Measurements from ENCODE around the gene STK39. TPM values are rescaled to one million over a fixed set of nuclear protein-coding genes. Genes with fewer than 3 reads are reported as not detected.

The STK39 gene
- total and polyA plus RNA-seq, 9 of the 15 experiments (the other 6 are each of a cell fraction or from before 2014, with no cell fraction given): 0.19 to 0.76 (median 0.51) TPM

- no peaks in the 10 kb centered on the region for H4K20me1 ChIP-seq (replicated peaks; ENCODE audit: control insufficient read depth, insufficient read depth, low read length)
- ChIA-PET CTCF (ENCODE audit: low intra/inter-chr PET ratio) (no interaction called here), POLR2A (interaction anchor here (0.5 to 1.4 kb wide), 3 partner anchors 9 to 26 kb away, joined by 3 to 9 read pairs (median 3); no protein-coding TSS in a partner anchor)
- no peaks in the 10 kb centered on the region for H3K36me3 ChIP-seq (ENCODE audit: control insufficient read depth, insufficient read depth, low read length)
- H3K4me1 ChIP-seq (replicated peaks in 1 of 2; ENCODE audit: control insufficient read depth in 2 of 2, insufficient read depth in 2 of 2, low read length in 2 of 2): peaks cover 4 to 34% of the 10 kb centered on the region in 2 experiments; a peak in 4 of 5 replicates
- no peaks in the 10 kb centered on the region for H3K79me2 ChIP-seq (ENCODE audit: control insufficient read depth, insufficient read depth, low read length)
- ATAC-seq (no peak), DNase-seq (ENCODE audit: extremely low read depth in 1 of 4, low spot score in 3 of 4) (no peak), FAIRE-seq (no peak)
- no peaks in the 10 kb centered on the region for H3K27me3 ChIP-seq (ENCODE audit: control insufficient read depth in 2 of 2, insufficient read depth in 2 of 2, low read length in 2 of 2)
- BruUV-seq (replicated peaks): no TSS peak
- H3K9me1 ChIP-seq (ENCODE audit: control insufficient read depth, insufficient read depth, low read length): no peaks in the 10 kb centered on the region
- H3K4me3 ChIP-seq: no peak overlapping the region
- H3K9me3 ChIP-seq (replicated peaks; ENCODE audit: control insufficient read depth, insufficient read depth, low read depth, low read length): no peaks in the 10 kb centered on the region
- H3K27ac ChIP-seq (ENCODE audit: extremely low read depth, low read depth, low read length): no peak overlapping the region
- in situ Hi-C loops (cut with MboI): no loop called here
- WGBS (ENCODE audit: insufficient coverage, low coverage, missing lambda C conversion rate): 40% methylated on average over 5 of the region's 5 CpGs
- TF ChIP-seq ETS2 (tag; IDR thresholded peaks at IDR 0.05; ENCODE audit: borderline replicate concordance, poor library complexity, severe bottlenecking): no peak
- H3K4me2 ChIP-seq (ENCODE audit: insufficient read depth, low read length): no peak overlapping the region
- no peak overlapping the region for H3K9ac ChIP-seq (ENCODE audit: insufficient read depth in 1 of 2, low read depth in 2 of 2, low read length in 2 of 2)
- intact Hi-C loops (cut with micrococcal nuclease): loop anchor here (1.0 to 10.0 kb wide), 2 partner anchors 152 to 1431 kb away; no protein-coding TSS in a partner anchor
- peak overlapping the region; percentile 50; the same call in 1 of the 2 replicates for H2AFZ ChIP-seq (ENCODE audit: low read depth, low read length)
These were observed 281.3 kb downstream of the STK39 start for GRCh38 chr2:167965907-167966761.

All from K562 (cell line).